GM19372 (cell line): ENCODE results near the gene FBL.
"Not testable (repeated sequence)": the region's sequence is repeated elsewhere in the genome, so short reads cannot be mapped to it uniquely, and the experiment has no call there.

Experiments
- ATAC-seq: cut with Tn5 transposase; IDR thresholded peaks from one replicate; pipeline ENCODE4 v1.9.1; 2021; ENCODE audit warnings: mild to moderate bottlenecking, low read depth, moderate library complexity; ENCODE audit not compliant: unreplicated experiment

Gene FBL

GRCh38 chr19:39826311-39826945, 19.8 kb downstream of the FBL start:
- no peak for ATAC-seq

- ATAC-seq: no peak
Observed at GRCh38 chr19:39825531-39826076, 20.6 kb downstream of the FBL start.

- no peak for ATAC-seq
Observed at GRCh38 chr19:39825093-39825463, 21.1 kb downstream of the FBL start.

GRCh38 chr19:39824143-39825092, 21.8 kb downstream of the FBL start:
- ATAC-seq: peak; percentile 88

- ATAC-seq: no peak
Observed at GRCh38 chr19:39823686-39824085, 22.5 kb downstream of the FBL start.

- ATAC-seq: no peak
Observed at GRCh38 chr19:39820696-39821095, 25.5 kb downstream of the FBL start.

- no peak for ATAC-seq
Observed at GRCh38 chr19:39819786-39820185, 26.4 kb downstream of the FBL start.

- no peak for ATAC-seq
Observed at GRCh38 chr19:39818626-39819097, 27.5 kb downstream of the FBL start.

- no peak for ATAC-seq
Observed at GRCh38 chr19:39817888-39818561, 28.2 kb downstream of the FBL start.

GRCh38 chr19:39816287-39817048, 29.7 kb downstream of the FBL start:
- no peak for ATAC-seq

- no peak for ATAC-seq
Observed at GRCh38 chr19:39814595-39814994, 31.6 kb downstream of the FBL start.

- ATAC-seq: not testable (repeated sequence)
Observed at GRCh38 chr19:39814111-39814510, 32.1 kb downstream of the FBL start.

GRCh38 chr19:39813264-39813993, 32.8 kb downstream of the FBL start:
- ATAC-seq: no peak

GRCh38 chr19:39811064-39811463, 35.1 kb downstream of the FBL start:
- ATAC-seq: no peak

- no peak for ATAC-seq
Observed at GRCh38 chr19:39810424-39810823, 35.8 kb downstream of the FBL start.

- ATAC-seq: no peak
Observed at GRCh38 chr19:39809368-39809767, 36.8 kb downstream of the FBL start.

GRCh38 chr19:39808688-39809087, 37.5 kb downstream of the FBL start:
- not testable (repeated sequence) for ATAC-seq

- no peak for ATAC-seq
Observed at GRCh38 chr19:39807846-39808364, 38.3 kb downstream of the FBL start.

- no peak for ATAC-seq
Observed at GRCh38 chr19:39805104-39805503, 41.1 kb downstream of the FBL start.
